GM10266 (cell line): ENCODE results near the gene RBM43.
"Not testable (repeated sequence)": the region's sequence is repeated elsewhere in the genome, so short reads cannot be mapped to it uniquely, and the experiment has no call there.

Experiments
- DNase-seq: peaks from one replicate; pipeline ENCODE4 v3.0.0; 2012; ENCODE audit errors: extremely low spot score
- CTCF ChIP-seq: IDR thresholded peaks from 2 replicates; pipeline ENCODE4 v1.5.1; 2012; ENCODE audit warnings: mild to moderate bottlenecking, low read depth; ENCODE audit not compliant: control insufficient read depth, insufficient read depth; ENCODE audit errors: missing control alignments

Gene RBM43

GRCh38 chr2:151297882-151298281 lies 36.2 kb upstream of the RBM43 start:
- no peak for TF ChIP-seq CTCF
- DNase-seq = peak; percentile 57

- not testable (repeated sequence) for DNase-seq
Observed at GRCh38 chr2:151295926-151296325, 34.3 kb upstream of the RBM43 start.

- no peak for TF ChIP-seq CTCF
- no peak for DNase-seq
Observed at GRCh38 chr2:151292546-151292945, 30.9 kb upstream of the RBM43 start.

GRCh38 chr2:151292141-151292540 lies 30.5 kb upstream of the RBM43 start:
- no peak for DNase-seq
- no peak for TF ChIP-seq CTCF

GRCh38 chr2:151291224-151291623 lies 29.6 kb upstream of the RBM43 start:
- DNase-seq = no peak
- TF ChIP-seq CTCF = no peak

GRCh38 chr2:151289972-151290866 lies 28.6 kb upstream of the RBM43 start:
- TF ChIP-seq CTCF = no peak
- DNase-seq = peak; percentile 44

- no peak for TF ChIP-seq CTCF
- no peak for DNase-seq
Observed at GRCh38 chr2:151287513-151288250, 26.0 kb upstream of the RBM43 start.

- no peak for TF ChIP-seq CTCF
- no peak for DNase-seq
Observed at GRCh38 chr2:151282401-151282800, 20.7 kb upstream of the RBM43 start.
